Fibroblast of pulmonary artery (primary cell): ENCODE data around the gene SP100.

Experiments used
- DNase-seq: peaks from one replicate; pipeline ENCODE4 v3.0.0-alpha.2; 2010; ENCODE audit warnings: low read depth
- H3K4me3 ChIP-seq: replicated peaks from 2 replicates; pipeline ENCODE4 v1.5.1; 2011; ENCODE audit warnings: low read depth, mild to moderate bottlenecking, control low read depth, low read length, moderate library complexity
- CTCF ChIP-seq: IDR thresholded peaks from 2 replicates; pipeline ENCODE4 v1.5.1; 2011; ENCODE audit warnings: mild to moderate bottlenecking, control low read depth, low read length, inconsistent platforms; ENCODE audit errors: missing control alignments

The SP100 gene

GRCh38 chr2:230419181-230419580 is 3.2 kb downstream of the SP100 start:
- H3K4me3 ChIP-seq, result peak overlapping the region; percentile 77
- no peak for TF ChIP-seq CTCF
- DNase-seq, result no peak

- no peak overlapping the region for H3K4me3 ChIP-seq
- no peak for DNase-seq
- TF ChIP-seq CTCF, result peak; percentile 11
Measured at GRCh38 chr2:230422149-230422548, 6.1 kb downstream of the SP100 start.

- DNase-seq, result peak; percentile 50
- no peak overlapping the region for H3K4me3 ChIP-seq
- TF ChIP-seq CTCF, result no peak
Measured at GRCh38 chr2:230423851-230424458, 8.0 kb downstream of the SP100 start.

GRCh38 chr2:230425377-230425776 is 9.4 kb downstream of the SP100 start:
- no peak for DNase-seq
- H3K4me3 ChIP-seq, result no peak overlapping the region
- no peak for TF ChIP-seq CTCF

- DNase-seq, result no peak
- no peak overlapping the region for H3K4me3 ChIP-seq
- TF ChIP-seq CTCF, result no peak
Measured at GRCh38 chr2:230429513-230429912, 13.5 kb downstream of the SP100 start.

DNA sequence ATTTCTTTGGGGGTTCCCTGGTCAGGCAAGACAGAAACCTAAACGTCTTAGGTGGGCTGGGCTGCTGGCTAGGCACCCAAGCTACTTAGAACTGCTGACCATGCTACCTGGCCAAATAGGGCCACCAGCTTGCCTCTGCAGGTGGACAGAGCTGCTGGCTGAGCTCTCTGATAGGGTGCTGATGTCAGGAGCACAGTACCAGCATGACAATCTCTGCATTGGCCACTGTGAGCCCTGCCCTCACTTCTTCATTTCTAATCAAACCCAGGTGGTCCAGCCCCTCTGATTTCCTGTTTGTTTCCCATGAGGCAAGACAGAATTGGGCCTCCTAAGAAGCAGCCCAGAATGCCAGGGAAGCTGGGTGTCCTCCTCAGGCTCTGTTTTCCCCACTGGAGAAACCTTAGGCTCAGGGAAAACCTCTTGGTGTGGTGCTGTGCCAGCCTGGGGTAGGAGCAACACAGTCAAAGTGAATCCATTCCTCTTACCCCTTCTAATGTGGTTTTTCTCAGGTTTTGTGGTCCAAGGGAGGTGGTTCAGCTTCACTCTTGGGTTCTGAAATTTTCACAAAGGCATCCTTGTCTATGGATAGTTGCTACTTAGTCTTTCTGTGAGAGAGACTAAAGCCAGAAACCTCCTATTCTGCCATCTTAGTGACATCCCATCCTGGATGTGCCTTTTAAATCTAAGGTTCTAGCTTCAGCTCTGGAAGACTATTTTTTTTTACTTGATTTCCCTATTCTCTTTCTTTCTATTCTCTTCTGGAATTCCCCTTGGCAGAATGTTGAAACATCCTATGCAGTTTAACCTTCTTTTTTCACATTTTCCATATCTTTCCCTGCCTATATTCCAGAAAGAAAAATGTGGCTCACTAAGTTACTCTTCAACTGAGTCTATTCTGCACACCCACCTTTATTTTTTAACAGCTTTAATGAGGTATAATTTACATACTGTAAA is 15.2 kb downstream of the SP100 start:
- H3K4me3 ChIP-seq, result no peak overlapping the region
- TF ChIP-seq CTCF, result no peak
- DNase-seq, result no peak
